ENCODE data around the gene FBXW12.
"Not testable (repeated sequence)": the region's sequence is repeated elsewhere in the genome, so short reads cannot be mapped to it uniquely, and the experiment has no call there.

Gene FBXW12

GRCh38 chr3:48372862-48373435 is 930 bp downstream of the FBXW12 start:
- no peak for DNase-seq (ENCODE audit: low read depth in 3 of 3)

DNA sequence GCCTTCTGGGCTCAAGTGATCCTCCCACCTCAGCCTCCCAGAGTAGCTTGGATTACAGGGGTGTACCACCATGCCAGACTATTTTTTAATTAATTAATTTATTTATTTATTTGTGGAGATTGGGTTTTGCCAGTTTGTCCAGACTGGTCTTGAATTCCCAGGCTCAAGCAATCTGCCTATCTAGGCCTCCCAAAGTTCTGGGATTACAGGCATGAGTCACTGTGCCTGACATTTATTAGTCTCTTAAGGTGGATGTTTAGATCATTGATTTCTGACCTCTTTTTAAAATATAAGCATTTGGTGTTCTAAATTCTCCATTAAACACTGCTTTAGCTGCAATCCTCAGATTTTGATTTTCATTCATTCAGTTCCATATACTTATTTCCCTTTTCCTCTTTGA is 15.6 kb downstream of the FBXW12 start:
- DNase-seq (ENCODE audit: low read depth in 3 of 3) = no peak

DNA sequence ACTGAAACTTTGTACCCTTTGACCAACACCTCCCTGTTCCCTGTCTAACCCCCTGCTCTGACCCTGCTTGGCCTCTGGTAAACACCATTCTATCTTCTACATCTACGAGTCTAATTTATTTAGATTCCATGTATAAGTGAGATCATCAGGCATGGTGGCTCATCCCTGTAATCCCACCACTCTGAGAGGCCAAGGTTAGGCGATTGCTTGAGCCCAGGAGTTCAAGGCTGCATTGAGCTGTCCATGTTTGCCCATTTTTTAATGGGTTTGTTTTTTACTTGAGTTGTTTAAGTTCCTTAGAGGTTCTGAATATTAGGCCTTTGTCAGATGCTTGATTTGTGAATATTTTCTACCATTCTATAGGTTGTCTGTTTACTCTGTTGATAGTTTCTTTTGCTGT is 16.9 kb downstream of the FBXW12 start:
- no peak for DNase-seq (ENCODE audit: low read depth in 3 of 3)

- no peak for DNase-seq (ENCODE audit: low read depth in 3 of 3)
These were observed 22.4 kb downstream of the FBXW12 start for GRCh38 chr3:48394391-48394790.

DNA sequence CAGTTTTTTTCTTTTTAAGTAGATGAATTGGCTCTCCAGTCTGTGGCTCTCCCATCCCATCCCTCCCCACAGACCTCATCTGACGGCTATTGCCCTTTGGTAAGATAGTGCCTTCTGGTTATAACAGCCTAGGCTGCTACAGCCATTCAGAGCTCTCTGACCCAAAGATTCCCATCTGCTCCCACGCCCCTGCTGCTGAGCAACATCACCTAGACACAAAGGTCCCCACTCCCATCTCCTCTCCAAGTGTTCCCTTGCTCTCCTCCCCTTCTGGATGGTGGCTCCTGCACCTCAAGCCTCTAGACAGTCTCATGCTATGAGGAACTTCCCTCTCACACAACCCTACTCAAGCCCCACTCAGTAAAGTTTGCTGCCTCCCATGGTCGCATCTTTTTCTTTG is 23.7 kb downstream of the FBXW12 start:
- no peak for DNase-seq (ENCODE audit: low read depth in 3 of 3)

DNA sequence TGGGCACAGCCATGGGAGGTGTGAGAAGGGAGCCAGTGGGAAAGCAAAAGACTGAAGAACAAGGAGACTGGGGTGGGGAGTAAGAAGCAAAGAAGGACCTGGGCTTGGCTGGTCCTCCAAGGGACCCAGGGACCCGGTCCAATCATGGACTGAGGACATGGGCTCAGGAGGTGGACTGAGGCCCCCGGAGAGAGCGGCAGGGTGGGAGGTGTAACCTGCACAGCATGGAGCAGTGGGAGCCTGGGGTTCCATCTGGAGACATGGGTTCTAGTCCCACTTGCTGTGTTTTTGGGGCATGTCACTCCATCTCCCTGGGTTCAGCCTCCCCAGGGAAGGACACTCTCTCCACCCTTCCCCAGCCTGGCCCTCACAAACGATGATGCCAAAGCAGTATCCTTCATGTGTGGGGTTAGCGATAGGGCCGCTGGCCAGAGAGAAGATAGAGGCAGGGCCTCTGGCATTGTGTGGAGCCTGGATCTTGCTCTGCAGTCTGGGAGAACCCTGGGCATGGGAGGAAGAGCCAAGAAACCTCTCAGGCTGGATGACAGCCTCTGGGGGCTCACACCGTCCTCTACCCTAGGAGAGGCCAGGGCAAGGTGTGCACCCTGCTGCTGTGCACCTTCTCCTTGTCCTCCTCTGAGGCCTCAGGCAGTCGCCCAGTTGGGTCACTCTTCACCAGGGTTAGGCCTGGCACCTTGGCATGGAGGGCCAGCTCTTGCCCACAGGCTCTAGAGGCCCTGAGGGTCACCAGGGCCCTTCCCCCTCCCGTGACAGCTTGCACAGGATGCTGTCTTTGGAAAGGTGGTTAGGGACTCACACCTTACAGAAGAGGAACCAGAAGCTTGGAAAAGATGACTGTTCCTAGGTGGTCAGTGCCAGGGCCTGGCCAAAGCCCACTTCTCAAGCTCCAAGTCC is 26.0 kb downstream of the FBXW12 start:
- no peak for DNase-seq (ENCODE audit: low read depth in 3 of 3)

DNA sequence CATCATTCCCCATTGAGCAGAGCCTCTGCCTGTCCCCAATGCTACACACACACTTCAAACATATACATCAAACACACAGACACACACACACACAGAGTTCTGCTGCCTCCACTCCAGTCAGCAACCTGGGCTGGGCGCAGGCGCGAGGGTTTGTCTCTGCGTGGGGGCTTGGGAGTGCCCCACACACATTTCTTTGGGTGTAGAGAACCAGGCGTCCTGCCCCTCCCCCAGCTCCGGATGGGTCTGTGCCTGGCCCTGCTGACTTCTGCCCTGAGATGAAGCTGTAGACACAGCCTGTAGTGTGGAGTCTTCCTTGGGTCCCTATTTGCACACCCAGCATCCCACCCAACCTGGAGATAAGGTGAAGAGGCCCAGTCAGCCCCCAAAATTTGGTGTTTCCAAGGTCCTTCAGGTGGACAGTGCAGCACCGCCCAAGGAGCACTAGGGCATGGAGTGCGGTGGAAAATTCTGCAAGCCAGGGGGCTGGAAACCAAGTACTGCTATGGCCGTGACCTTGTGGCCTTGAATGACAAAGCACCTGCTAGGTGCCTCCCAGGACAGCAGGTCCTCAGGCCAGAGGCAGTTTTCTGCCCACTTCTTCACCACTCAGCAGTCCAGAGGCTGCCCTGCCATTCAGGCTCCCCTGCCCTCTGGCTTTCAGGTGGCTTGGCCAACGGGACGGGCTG is 26.8 kb downstream of the FBXW12 start:
- no peak for DNase-seq (ENCODE audit: low read depth in 3 of 3)

- no peak for DNase-seq (ENCODE audit: low read depth in 3 of 3)
These were observed 27.6 kb downstream of the FBXW12 start for GRCh38 chr3:48399387-48400172.

GRCh38 chr3:48400824-48401433 is 28.9 kb downstream of the FBXW12 start:
- peak; percentile 21 to 47 (median 47) for DNase-seq (ENCODE audit: low read depth in 3 of 3)

- not testable (repeated sequence) for DNase-seq (ENCODE audit: low read depth in 3 of 3)
These were observed 29.4 kb downstream of the FBXW12 start for GRCh38 chr3:48401434-48401901.

DNA sequence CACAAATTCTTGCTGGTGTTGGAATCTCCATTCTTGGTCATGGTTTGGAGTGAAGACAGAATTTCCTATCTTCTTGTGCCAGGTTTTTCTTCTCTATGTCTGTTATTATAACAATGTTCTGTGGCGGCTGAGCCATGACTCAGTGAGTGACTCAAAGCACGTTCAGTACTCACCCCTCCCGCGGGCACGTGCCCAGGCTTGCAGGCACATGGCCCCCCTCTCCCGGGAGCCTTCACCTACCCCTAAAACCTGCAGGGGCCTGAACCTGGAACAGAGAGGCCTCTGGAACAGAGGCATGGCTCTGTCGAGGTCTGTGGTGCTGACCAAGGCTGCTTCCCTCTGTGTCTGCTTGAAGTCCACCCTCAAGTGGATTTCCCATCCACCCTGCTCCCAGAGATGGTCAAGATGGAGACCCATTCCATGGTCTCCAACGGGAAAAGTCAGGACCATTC is 30.3 kb downstream of the FBXW12 start:
- no peak for DNase-seq (ENCODE audit: low read depth in 3 of 3)

DNA sequence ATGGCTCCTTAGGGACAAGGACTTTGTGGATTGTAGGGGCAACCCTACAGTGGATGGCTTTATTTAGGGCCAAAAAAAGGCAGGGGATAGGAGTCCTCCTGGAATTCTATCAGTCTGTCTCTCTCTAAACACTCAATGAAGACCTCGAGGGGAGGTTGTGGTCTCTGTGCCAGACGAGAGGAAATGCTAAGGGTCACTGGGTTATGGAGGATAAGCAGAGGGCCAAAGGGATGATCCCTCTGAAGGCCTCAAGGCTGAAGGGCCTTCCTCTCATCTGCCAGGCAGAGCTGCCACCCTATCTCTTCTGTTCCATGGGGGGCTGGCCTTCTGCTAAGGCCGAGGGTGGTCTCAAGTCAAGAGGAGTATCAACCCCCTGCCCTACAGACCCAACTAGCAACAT is 30.9 kb downstream of the FBXW12 start:
- DNase-seq (ENCODE audit: low read depth in 3 of 3) = no peak

- no peak for DNase-seq (ENCODE audit: low read depth in 3 of 3)
These were observed 31.8 kb downstream of the FBXW12 start for GRCh38 chr3:48403533-48404439.

DNA sequence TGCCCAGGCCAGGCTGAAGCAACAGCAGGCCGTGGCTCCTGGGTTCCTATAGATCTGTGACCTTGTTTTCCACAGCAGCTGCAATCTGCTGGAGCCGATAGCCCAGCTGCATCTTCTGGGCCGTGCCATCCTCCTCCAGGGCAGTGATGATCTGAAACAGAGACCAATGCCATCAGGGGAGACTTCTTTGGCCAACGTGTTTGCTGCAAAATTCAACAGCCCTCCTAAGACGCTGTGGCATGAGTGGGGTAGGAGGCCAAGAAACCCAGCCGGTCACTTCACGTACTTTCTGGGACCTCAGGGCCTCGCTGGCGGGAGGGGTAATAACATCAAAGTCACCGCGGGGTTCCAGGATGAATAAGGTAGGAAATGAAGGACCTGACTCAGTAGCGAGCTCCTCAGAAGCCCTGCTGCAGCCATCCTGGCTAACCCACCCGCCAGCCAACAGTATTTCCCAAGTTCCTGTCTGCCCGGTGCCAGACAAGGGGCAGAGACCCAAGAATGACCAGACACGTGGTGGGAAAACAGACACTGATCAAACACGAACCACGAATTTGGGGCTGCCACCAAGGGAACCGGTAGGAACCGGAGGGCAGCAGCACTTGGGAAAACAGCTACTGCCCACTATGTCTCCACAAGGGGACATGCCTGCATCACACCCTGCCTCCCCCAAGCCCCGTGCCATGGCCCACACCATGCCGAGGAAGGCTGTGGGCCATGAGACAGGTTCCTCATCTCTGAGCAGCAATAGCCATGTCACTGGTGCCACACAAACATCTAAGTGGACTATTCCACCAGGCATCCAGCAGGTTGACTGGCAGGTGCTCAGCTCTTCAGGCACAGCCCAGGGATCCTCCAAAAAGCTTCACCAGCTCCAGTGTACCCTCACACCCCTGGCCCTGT is 32.7 kb downstream of the FBXW12 start:
- no peak for DNase-seq (ENCODE audit: low read depth in 3 of 3)

GRCh38 chr3:48405343-48405881 is 33.4 kb downstream of the FBXW12 start:
- no peak for DNase-seq (ENCODE audit: low read depth in 3 of 3)

- DNase-seq (ENCODE audit: low read depth in 3 of 3) = no peak
These were observed 34.0 kb downstream of the FBXW12 start for GRCh38 chr3:48405971-48406370.

DNA sequence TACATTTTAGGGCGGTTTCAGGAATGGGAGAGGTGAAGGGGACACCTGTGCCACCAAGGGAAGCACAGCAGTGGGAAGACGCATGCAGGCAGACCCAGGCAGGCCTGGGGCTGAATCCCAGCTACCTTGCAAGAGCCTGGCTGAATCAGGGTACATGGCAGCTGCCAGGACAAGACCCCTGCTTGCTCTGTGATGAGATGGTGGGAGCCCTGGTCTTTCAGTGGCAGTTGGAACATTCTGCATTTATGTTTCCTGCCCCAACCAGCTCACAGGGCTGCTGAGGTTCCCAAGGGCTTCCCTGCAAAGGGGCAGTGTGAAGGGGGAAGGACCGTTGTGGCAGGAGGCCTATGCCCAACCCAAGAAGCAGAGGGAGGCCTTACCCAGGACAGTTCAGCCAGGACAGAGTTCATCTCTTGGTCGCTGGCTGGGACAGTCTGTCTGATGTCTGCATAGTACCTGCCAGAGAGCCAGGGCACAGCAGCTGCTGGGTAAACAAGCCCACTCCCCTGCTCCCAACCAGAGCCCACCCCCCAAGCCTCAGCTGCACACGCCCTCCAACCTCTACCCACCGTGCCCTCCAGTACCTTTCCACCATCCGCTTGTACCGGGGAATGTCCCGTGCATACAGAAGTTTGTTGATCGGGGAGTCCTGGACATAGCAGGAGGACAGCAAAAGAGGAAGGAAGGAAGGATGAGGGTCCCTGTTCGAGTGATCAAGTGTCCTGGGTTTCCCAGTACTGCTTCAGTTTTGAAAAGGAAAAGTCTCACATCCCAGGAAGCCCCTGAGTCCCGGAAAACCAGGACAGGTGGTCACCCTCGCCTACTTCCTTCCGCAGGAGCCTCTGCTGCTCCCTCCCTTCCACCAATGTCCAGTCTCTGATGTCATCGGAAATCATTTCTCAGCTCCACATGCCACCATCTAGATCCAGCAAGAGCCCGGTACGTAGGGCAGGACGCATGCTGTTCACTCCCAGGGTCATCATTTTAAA is 34.7 kb downstream of the FBXW12 start:
- no peak for DNase-seq (ENCODE audit: low read depth in 3 of 3)
